GM19193 (cell line): Measurements from ENCODE around the gene WRNIP1.

Experiments
- POLR2A ChIP-seq: IDR thresholded peaks from 4 replicates; pipeline ENCODE4 v1.6.1; 2011; ENCODE audit not compliant: insufficient read depth, insufficient read length; ENCODE audit errors: extremely low read depth

Gene WRNIP1

GRCh38 chr6:2734488-2735166, 30.6 kb upstream of the WRNIP1 start:
- no peak for TF ChIP-seq POLR2A

- TF ChIP-seq POLR2A = no peak
These were observed 27.3 kb upstream of the WRNIP1 start for GRCh38 chr6:2737885-2738284.

- no peak for TF ChIP-seq POLR2A
These were observed 26.7 kb upstream of the WRNIP1 start for GRCh38 chr6:2738373-2738979.

GRCh38 chr6:2739335-2739734, 25.9 kb upstream of the WRNIP1 start:
- TF ChIP-seq POLR2A = no peak

- TF ChIP-seq POLR2A = no peak
These were observed 24.6 kb upstream of the WRNIP1 start for GRCh38 chr6:2740581-2740980.

- TF ChIP-seq POLR2A = no peak
These were observed 23.4 kb upstream of the WRNIP1 start for GRCh38 chr6:2741756-2742155.

- TF ChIP-seq POLR2A = no peak
These were observed 21.6 kb upstream of the WRNIP1 start for GRCh38 chr6:2743280-2744208.

- TF ChIP-seq POLR2A = no peak
These were observed 20.9 kb upstream of the WRNIP1 start for GRCh38 chr6:2744209-2744771.

GRCh38 chr6:2744778-2745177, 20.4 kb upstream of the WRNIP1 start:
- no peak for TF ChIP-seq POLR2A

GRCh38 chr6:2745246-2745645, 19.9 kb upstream of the WRNIP1 start:
- TF ChIP-seq POLR2A = no peak

GRCh38 chr6:2746557-2747061, 18.6 kb upstream of the WRNIP1 start:
- TF ChIP-seq POLR2A = no peak

GRCh38 chr6:2748183-2748582, 17.0 kb upstream of the WRNIP1 start:
- no peak for TF ChIP-seq POLR2A

GRCh38 chr6:2749969-2750600, 15.1 kb upstream of the WRNIP1 start:
- no peak for TF ChIP-seq POLR2A

- TF ChIP-seq POLR2A = no peak
These were observed 14.4 kb upstream of the WRNIP1 start, which contains the start of gene MYLK4 for GRCh38 chr6:2750832-2751231. Gene MYLK4 (minus strand): TSS chr6:2750922. CDS start chr6:2749294, 1,628 bp downstream.
